ENCODE results near the gene IGF1.

Gene IGF1

DNA sequence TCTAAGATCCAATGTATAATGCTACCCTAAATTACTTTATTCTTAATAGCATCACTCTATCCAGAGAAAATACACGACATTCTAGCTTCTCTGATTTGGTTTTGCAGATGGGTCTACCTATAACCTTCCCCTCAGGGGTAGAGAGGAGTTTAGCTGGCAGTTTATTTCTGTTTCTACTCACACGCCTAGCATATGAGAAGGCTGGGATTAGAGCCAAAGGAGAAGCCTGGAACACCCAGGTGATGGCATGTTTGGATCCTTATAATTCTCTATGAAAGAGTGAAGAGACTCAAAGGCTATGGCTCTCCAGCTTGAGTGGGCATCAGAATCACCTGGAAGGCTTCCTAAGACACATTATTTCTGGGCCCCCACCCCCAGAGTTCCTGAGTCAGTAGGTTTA is 131.3 kb downstream of the IGF1 start:
- TF ChIP-seq POLR2A (IDR thresholded peaks at IDR 0.05; ENCODE audit: low read depth, low read length), result no peak
- FAIRE-seq (no peak), DNase-seq (ENCODE audit: insufficient read length, low spot score) (no peak)

DNA sequence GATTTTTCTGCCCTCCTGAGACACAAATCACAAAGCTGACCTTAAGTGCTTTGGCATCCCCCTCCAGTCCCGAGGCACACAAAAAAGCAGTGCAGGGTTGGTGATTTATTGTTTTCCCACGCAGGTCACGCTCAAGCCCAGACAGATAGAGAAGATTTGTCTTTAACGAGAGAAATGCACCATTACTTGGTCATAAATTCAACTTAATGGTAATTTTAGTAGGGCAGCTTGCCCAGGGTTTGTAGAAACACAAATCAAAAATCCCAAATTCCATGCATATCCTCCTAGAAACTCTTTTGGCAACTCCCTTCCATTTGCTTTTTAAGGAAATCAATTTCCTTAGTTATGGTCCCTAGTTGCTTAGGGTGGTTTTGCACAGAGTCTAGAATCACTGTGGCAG is 132.6 kb downstream of the IGF1 start:
- FAIRE-seq, result no peak

More for the DNA sequence above, 132.6 kb downstream of the IGF1 start:
- no peak for DNase-seq (ENCODE audit: insufficient read length, low spot score)
- no peak for TF ChIP-seq POLR2A (IDR thresholded peaks at IDR 0.05; ENCODE audit: low read depth, low read length)
